IMR-90 (cell line): ENCODE results near the gene IL1RAPL1. TPM values are rescaled to one million over a fixed set of nuclear protein-coding genes. Genes with fewer than 3 reads are reported as not detected.

Experiments
- ATAC-seq: fragments of 200-7000 bp; cut with Tn5 transposase; 2 replicates; pipeline ENCODE4 v1.9.1; 2020; ENCODE audit warnings: low read depth, mild to moderate bottlenecking, moderate library complexity
- BruUV-seq: library from RNA; stranded (reverse); fragments of 400-500 nt; replicated peaks from 2 replicates; lab custom pipeline; 2021; lab: Mats Ljungman, UMichigan
- CTCF ChIA-PET: fragments of 300-600 bp; formaldehyde crosslinking; extraction: SDS; loops from one replicate; lab custom pipeline; 2021; ENCODE audit warnings: antibody characterized with exemption; lab: Yijun Ruan, JAX
- POLR2A ChIA-PET: fragments of 300-600 bp; sonication (Branson Sonifier 250); formaldehyde crosslinking; loops from one replicate; lab custom pipeline; 2022; ENCODE audit warnings: antibody characterized with exemption; ENCODE audit not compliant: unreplicated experiment; lab: Charles Lee
- DNase-seq: peaks from one replicate; pipeline ENCODE4 v3.0.0; 2013
- H2AFZ ChIP-seq: replicated peaks from 2 replicates; pipeline ENCODE3; 2013; ENCODE audit warnings: low read length, mild to moderate bottlenecking; ENCODE audit not compliant: poor library complexity
- H2AK5ac ChIP-seq: 2 replicates; pipeline ENCODE4 v1.6.1; 2013; ENCODE audit warnings: low read depth, low read length, inconsistent platforms
- H2AK9ac ChIP-seq: replicated peaks from 2 replicates; pipeline ENCODE3; 2013; ENCODE audit warnings: mild to moderate bottlenecking, low read depth, low read length, moderate library complexity; ENCODE audit not compliant: poor library complexity
- H2BK120ac ChIP-seq: 2 replicates; pipeline ENCODE4 v1.6.1; 2013; ENCODE audit warnings: low read depth, low read length, inconsistent platforms
- H2BK15ac ChIP-seq: 3 replicates; pipeline ENCODE4 v1.6.1; 2013; ENCODE audit warnings: low read depth, low read length, inconsistent platforms
- H2BK20ac ChIP-seq: 2 replicates; pipeline ENCODE4 v1.6.1; 2013; ENCODE audit warnings: low read depth, mild to moderate bottlenecking, inconsistent platforms, low read length, moderate library complexity
- H2BK5ac ChIP-seq: 2 replicates; pipeline ENCODE4 v1.6.1; 2013; ENCODE audit warnings: mild to moderate bottlenecking, low read depth, low read length, inconsistent platforms; ENCODE audit not compliant: poor library complexity, severe bottlenecking
- H3K14ac ChIP-seq: replicated peaks from 2 replicates; pipeline ENCODE4 v1.6.1; 2013; ENCODE audit warnings: low read depth, low read length, inconsistent platforms
- H3K18ac ChIP-seq: 2 replicates; pipeline ENCODE4 v1.6.1; 2013; ENCODE audit warnings: low read depth, low read length, control low read depth
- H3K23ac ChIP-seq: 2 replicates; pipeline ENCODE4 v1.6.1; 2013; ENCODE audit warnings: low read depth, low read length, inconsistent platforms
- H3K27ac ChIP-seq: 2 replicates; pipeline ENCODE4 v1.5.1; 2013; ENCODE audit warnings: mild to moderate bottlenecking, control low read depth, low read length; ENCODE audit not compliant: insufficient read depth
- H3K27me3 ChIP-seq: 2 replicates; pipeline ENCODE4 v1.6.1; 2013; ENCODE audit warnings: low read length; ENCODE audit not compliant: control insufficient read depth, insufficient read depth
- H3K36me3 ChIP-seq: 2 replicates; pipeline ENCODE4 v1.6.1; 2013; ENCODE audit warnings: low read length, mixed read lengths; ENCODE audit not compliant: control insufficient read depth, insufficient read depth
- H3K4ac ChIP-seq: 2 replicates; pipeline ENCODE4 v1.6.1; 2013; ENCODE audit warnings: low read depth, low read length, inconsistent platforms
- H3K4me1 ChIP-seq: 2 replicates; pipeline ENCODE4 v1.6.1; 2013; ENCODE audit warnings: low read length, mixed read lengths; ENCODE audit not compliant: control insufficient read depth, insufficient read depth
- H3K4me2 ChIP-seq: 2 replicates; pipeline ENCODE4 v1.6.1; 2013; ENCODE audit warnings: low read depth, mild to moderate bottlenecking, control low read depth, low read length, moderate library complexity
- H3K4me3 ChIP-seq: 2 replicates; pipeline ENCODE4 v1.5.1; 2013; ENCODE audit warnings: low read depth, mild to moderate bottlenecking, control low read depth, low read length, moderate library complexity; ENCODE audit not compliant: insufficient read depth
- H3K56ac ChIP-seq: 2 replicates; pipeline ENCODE4 v1.6.1; 2013; ENCODE audit warnings: low read length, inconsistent platforms; ENCODE audit not compliant: insufficient read depth; ENCODE audit errors: extremely low read depth
- H3K79me1 ChIP-seq, 2 experiments: 2 replicates each; pipeline ENCODE4 v1.6.1; 2013; ENCODE audit warnings: low read length in 2 of 2, inconsistent platforms in 1 of 2, low read depth in 1 of 2
- H3K9ac ChIP-seq: 2 replicates; pipeline ENCODE4 v1.6.1; 2013; ENCODE audit warnings: low read depth, low read length, control low read depth
- H3K9me1 ChIP-seq: 2 replicates; pipeline ENCODE4 v1.6.1; 2013; ENCODE audit warnings: low read length, inconsistent platforms; ENCODE audit not compliant: insufficient read depth
- H3K9me3 ChIP-seq: 2 replicates; pipeline ENCODE4 v1.6.1; 2013; ENCODE audit warnings: low read length; ENCODE audit not compliant: control insufficient read depth, insufficient read depth
- H4K20me1 ChIP-seq: 2 replicates; pipeline ENCODE4 v1.6.1; 2013; ENCODE audit warnings: low read length, inconsistent platforms; ENCODE audit not compliant: insufficient read depth
- H4K5ac ChIP-seq: 2 replicates; pipeline ENCODE4 v1.6.1; 2013; ENCODE audit warnings: mild to moderate bottlenecking, low read depth, low read length, control low read depth
- H4K8ac ChIP-seq, 2 experiments: 2 replicates each; pipeline ENCODE4 v1.6.1; 2013; ENCODE audit warnings: low read depth in 2 of 2, low read length in 2 of 2, control low read depth in 1 of 2, inconsistent platforms in 1 of 2
- H4K91ac ChIP-seq: 2 replicates; pipeline ENCODE4 v1.6.1; 2013; ENCODE audit warnings: low read depth, low read length, inconsistent platforms; ENCODE audit not compliant: insufficient read depth
- BHLHE40 ChIP-seq: fragments of 150-350 bp; IDR thresholded peaks from 2 replicates; pipeline ENCODE4 v1.6.1; 2016; ENCODE audit warnings: mild to moderate bottlenecking, low read depth, low read length
- CEBPB ChIP-seq: IDR thresholded peaks from 2 replicates; pipeline ENCODE4 v1.6.1; 2012; ENCODE audit warnings: low read depth, low read length, improper control_type of control experiment
- CHD1 ChIP-seq: IDR thresholded peaks from 2 replicates; pipeline ENCODE4 v1.6.1; 2012; ENCODE audit warnings: low read depth, low read length, improper control_type of control experiment
- CTCF ChIP-seq: conservative IDR thresholded peaks from 2 replicates; pipeline ENCODE4 v1.5.1; 2012; ENCODE audit warnings: mild to moderate bottlenecking, low read depth, low read length, improper control_type of control experiment
- FOS ChIP-seq: fragments of 150-350 bp; IDR thresholded peaks from 2 replicates; pipeline ENCODE4 v1.6.1; 2016; ENCODE audit warnings: low read depth, low read length
- MAFK ChIP-seq: IDR thresholded peaks from 2 replicates; pipeline ENCODE4 v1.6.1; 2012; ENCODE audit warnings: low read depth, low read length, improper control_type of control experiment
- MAZ ChIP-seq: IDR thresholded peaks from 2 replicates; pipeline ENCODE4 v1.6.1; 2012; ENCODE audit warnings: low read depth, mild to moderate bottlenecking, low read length, improper control_type of control experiment, moderate library complexity, borderline replicate concordance
- MXI1 ChIP-seq: IDR thresholded peaks from 2 replicates; pipeline ENCODE4 v1.6.1; 2012; ENCODE audit warnings: low read depth, mild to moderate bottlenecking, low read length, moderate library complexity, borderline replicate concordance
- NFE2L2 ChIP-seq: fragments of 150-350 bp; IDR thresholded peaks from 2 replicates; pipeline ENCODE4 v1.6.1; 2016; ENCODE audit warnings: low read depth, mild to moderate bottlenecking, low read length
- POLR2A ChIP-seq: IDR thresholded peaks from 2 replicates; pipeline ENCODE4 v1.6.1; 2012; ENCODE audit warnings: mild to moderate bottlenecking, low read depth, low read length
- RAD21 ChIP-seq: IDR thresholded peaks from 2 replicates; pipeline ENCODE4 v1.6.1; 2012; ENCODE audit warnings: low read length, improper control_type of control experiment
- RCOR1 ChIP-seq: IDR thresholded peaks from 2 replicates; pipeline ENCODE4 v1.6.1; 2012; ENCODE audit warnings: mild to moderate bottlenecking, low read length, improper control_type of control experiment; ENCODE audit not compliant: insufficient replicate concordance
- RFX5 ChIP-seq: IDR thresholded peaks from 2 replicates; pipeline ENCODE4 v1.8.0; 2012; ENCODE audit warnings: low read depth, mild to moderate bottlenecking, low read length, moderate library complexity
- SMC3 ChIP-seq: fragments of 150-350 bp; IDR thresholded peaks from 2 replicates; pipeline ENCODE4 v1.6.1; 2016; ENCODE audit warnings: low read depth, mild to moderate bottlenecking, antibody characterized with exemption, low read length, moderate library complexity
- WGBS, 2 experiments: methylation state at CpG; one replicate each; pipeline versions ENCODE4 v1.1.5 to v1.1.7; 2013; ENCODE audit warnings: missing lambda C conversion rate in 2 of 2; ENCODE audit not compliant: insufficient read length in 1 of 2; ENCODE audit errors: extremely low coverage in 2 of 2; 5-methylcytosine and 5-hydroxymethylcytosine counted together
- dilution Hi-C: fragments of 300-500 bp; cut with HindIII; formaldehyde crosslinking; loops from one replicate; pipeline ENCODE4 v1.14.3; 2018; ENCODE audit warnings: low sequenced_read_pairs; ENCODE audit not compliant: unreplicated experiment
- in situ Hi-C: fragments of 300-500 bp; cut with MboI; formaldehyde crosslinking; loops from 3 replicates; pipeline ENCODE4 v1.14.3; 2019; ENCODE audit warnings: low sequenced_read_pairs, inconsistent platforms, mixed read lengths
- intact Hi-C: fragments of 100-400 bp; cut with micrococcal nuclease; formaldehyde crosslinking; loops from 2 replicates; pipeline ENCODE4 v1.10.0; 2022
- polyA plus RNA-seq, 3 experiments: library from polyadenylated mRNA; depleted of rRNA; stranded (reverse); fragments of >200 nt; gene quantifications; 2 replicates each; pipeline ENCODE4 v1.2.3, GENCODE V29; 2012; ENCODE audit warnings: low replicate concordance in 1 of 3
- total RNA-seq: library from RNA; depleted of rRNA; stranded (reverse); fragments of >200 nt; gene quantifications from 2 replicates; pipeline ENCODE4 v1.2.3, GENCODE V29; 2012
- TF ChIP-seq, protein P1 (sequence below): fragments of 150-350 bp; IDR thresholded peaks from 2 replicates; pipeline ENCODE4 v1.6.1; 2016; ENCODE audit warnings: low read depth, mild to moderate bottlenecking, low read length, moderate library complexity, borderline replicate concordance
- TF ChIP-seq, protein P2 (sequence below): fragments of 150-350 bp; IDR thresholded peaks from 2 replicates; pipeline ENCODE4 v1.6.1; 2017; ENCODE audit warnings: mild to moderate bottlenecking, antibody characterized with exemption, low read length, low read depth

Gene IL1RAPL1
- total and polyA plus RNA-seq, 2 of the 4 experiments (the other 2 are of a cell fraction): 1.5 to 9.0 TPM

- ATAC-seq: no peak
- H2AK9ac ChIP-seq: no peak overlapping the region
- no TSS peak for BruUV-seq
- H3K14ac ChIP-seq: no peak overlapping the region
- H4K5ac ChIP-seq: no peak overlapping the region
- TF ChIP-seq MAZ (no peak), NFE2L2 (no peak), CTCF (no peak), FOS (no peak), RCOR1 (no peak), SMC3 (no peak), CEBPB (no peak), BHLHE40 (no peak), POLR2A (no peak), RAD21 (no peak), MXI1 (no peak), CHD1 (no peak), MAFK (no peak), RFX5 (no peak)
- TF ChIP-seq, protein P1, sequence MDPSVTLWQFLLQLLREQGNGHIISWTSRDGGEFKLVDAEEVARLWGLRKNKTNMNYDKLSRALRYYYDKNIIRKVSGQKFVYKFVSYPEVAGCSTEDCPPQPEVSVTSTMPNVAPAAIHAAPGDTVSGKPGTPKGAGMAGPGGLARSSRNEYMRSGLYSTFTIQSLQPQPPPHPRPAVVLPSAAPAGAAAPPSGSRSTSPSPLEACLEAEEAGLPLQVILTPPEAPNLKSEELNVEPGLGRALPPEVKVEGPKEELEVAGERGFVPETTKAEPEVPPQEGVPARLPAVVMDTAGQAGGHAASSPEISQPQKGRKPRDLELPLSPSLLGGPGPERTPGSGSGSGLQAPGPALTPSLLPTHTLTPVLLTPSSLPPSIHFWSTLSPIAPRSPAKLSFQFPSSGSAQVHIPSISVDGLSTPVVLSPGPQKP: no peak
- TF ChIP-seq, protein P2, sequence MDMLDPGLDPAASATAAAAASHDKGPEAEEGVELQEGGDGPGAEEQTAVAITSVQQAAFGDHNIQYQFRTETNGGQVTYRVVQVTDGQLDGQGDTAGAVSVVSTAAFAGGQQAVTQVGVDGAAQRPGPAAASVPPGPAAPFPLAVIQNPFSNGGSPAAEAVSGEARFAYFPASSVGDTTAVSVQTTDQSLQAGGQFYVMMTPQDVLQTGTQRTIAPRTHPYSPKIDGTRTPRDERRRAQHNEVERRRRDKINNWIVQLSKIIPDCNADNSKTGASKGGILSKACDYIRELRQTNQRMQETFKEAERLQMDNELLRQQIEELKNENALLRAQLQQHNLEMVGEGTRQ: no peak
- no peak overlapping the region for H3K27ac ChIP-seq
- no peak overlapping the region for H2BK120ac ChIP-seq
- H3K4me1 ChIP-seq: no peaks in the 10 kb centered on the region
- ChIA-PET POLR2A (no interaction called here), CTCF (interaction anchor here (1.0 to 1.1 kb wide), 2 partner anchors 10 to 65 kb away, joined by 3 to 4 read pairs; no protein-coding TSS in a partner anchor)
- H3K9ac ChIP-seq: no peak overlapping the region
- H3K36me3 ChIP-seq: no peaks in the 10 kb centered on the region
- H2AFZ ChIP-seq: no peak overlapping the region
- DNase-seq: no peak
- dilution Hi-C loops (no loop called here), intact Hi-C loops (no loop called here), in situ Hi-C loops (no loop called here)
- no peaks in the 10 kb centered on the region for H3K27me3 ChIP-seq
- no peak overlapping the region for H3K4me2 ChIP-seq
- no peaks in the 10 kb centered on the region for H3K9me1 ChIP-seq
- no CpG with 5 or more reads among the region's 2 CpGs for WGBS, 2 experiments
- H2BK5ac ChIP-seq: no peak overlapping the region
- H2AK5ac ChIP-seq: no peak overlapping the region
- no peak overlapping the region for H2BK20ac ChIP-seq
- no peak overlapping the region for H3K56ac ChIP-seq
- no peaks in the 10 kb centered on the region for H3K9me3 ChIP-seq
- no peak overlapping the region for H3K4ac ChIP-seq
- no peak overlapping the region for H3K4me3 ChIP-seq
- no peaks in the 10 kb centered on the region for H3K79me1 ChIP-seq
- H3K18ac ChIP-seq: no peak overlapping the region
- H3K23ac ChIP-seq: no peak overlapping the region
- H2BK15ac ChIP-seq: no peak overlapping the region
- no peaks in the 10 kb centered on the region for H4K20me1 ChIP-seq
- no peak overlapping the region for H4K91ac ChIP-seq
- H4K8ac ChIP-seq: no peak overlapping the region
These were observed 1211.2 kb downstream of the IL1RAPL1 start for GRCh38 chrX:29798469-29798868.
